Pons (tissue), 1 donor: ENCODE results near the gene QSOX2.

Source experiments
- DNase-seq: peaks from one replicate; pipeline ENCODE4 v3.0.0-alpha.2; 2016; ENCODE audit warnings: low spot score

Gene QSOX2

GRCh38 chr9:136245219-136246150 lies at the start of gene QSOX2:
TSS of gene QSOX2 (minus strand) at chr9:136245812. CDS start at chr9:136245803, 9 bp downstream.
- peak; percentile 68 for DNase-seq

GRCh38 chr9:136295055-136295454 lies 49.4 kb upstream of the QSOX2 start:
- DNase-seq = no peak

GRCh38 chr9:136294437-136294836 lies 48.8 kb upstream of the QSOX2 start:
- DNase-seq = no peak

- DNase-seq = no peak
Measured at GRCh38 chr9:136293476-136294077, 48.0 kb upstream of the QSOX2 start.

GRCh38 chr9:136292591-136293448 lies 47.2 kb upstream of the QSOX2 start:
- DNase-seq = no peak

DNA sequence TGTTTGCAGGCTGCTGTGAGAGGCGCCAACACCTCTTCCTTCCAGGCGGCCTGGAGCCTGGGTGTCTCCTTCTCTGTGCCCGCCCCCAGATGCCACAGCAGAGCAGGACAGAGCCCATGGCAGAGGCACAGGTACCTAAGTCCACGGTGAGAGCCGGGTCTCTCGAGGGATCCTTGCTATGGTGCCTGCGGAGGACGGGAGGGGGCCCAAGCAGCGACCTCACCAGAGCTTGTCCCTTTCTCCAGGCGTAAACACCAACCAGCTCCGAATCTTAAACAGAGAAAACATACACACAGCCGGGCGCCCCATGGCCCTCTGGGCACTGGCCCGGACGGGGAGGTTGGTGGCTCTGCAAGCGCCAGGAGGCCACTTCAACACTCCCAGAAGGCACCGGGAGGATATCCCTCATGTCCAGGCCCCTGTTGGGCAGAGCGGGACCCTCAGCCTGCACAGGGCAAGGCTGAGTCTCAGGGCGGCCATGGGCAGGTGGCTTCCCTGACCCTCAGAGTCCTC lies 46.5 kb upstream of the QSOX2 start:
- no peak for DNase-seq

DNA sequence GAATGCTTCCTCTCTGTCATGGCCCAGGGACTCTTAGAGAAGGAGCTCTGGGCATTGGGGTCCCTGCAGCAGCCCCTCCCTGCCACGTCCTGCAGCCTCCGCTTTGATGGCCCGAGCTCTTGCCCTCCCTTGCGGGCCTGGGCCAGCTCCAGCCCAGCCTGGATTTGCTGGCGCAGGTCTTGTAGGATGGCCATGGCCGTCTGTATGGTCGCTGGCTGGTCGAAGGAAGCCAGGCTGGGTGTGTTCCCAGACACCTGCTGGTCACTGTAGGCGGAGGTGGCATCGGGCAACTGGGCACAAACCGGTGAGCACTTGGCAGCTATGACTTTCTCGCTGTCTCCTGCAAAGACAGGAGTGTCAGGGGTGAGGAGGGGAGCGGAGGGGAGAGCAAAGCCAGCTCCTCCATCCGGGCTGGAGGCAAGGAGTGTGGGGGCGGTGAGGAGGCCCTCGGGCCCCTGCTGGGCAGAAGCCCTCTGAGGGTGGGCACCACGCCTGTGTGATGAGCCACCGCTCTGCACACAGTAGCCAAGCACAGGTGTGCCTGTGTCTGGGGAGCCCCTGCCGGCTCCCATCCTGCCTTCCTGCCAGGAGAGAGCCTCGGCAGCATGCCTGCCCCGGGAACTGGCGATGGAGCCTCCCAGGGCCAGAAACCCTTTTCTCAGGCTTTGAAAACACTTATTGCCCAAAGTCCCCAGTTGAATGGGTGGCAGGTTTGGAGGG lies 45.9 kb upstream of the QSOX2 start:
- no peak for DNase-seq

DNA sequence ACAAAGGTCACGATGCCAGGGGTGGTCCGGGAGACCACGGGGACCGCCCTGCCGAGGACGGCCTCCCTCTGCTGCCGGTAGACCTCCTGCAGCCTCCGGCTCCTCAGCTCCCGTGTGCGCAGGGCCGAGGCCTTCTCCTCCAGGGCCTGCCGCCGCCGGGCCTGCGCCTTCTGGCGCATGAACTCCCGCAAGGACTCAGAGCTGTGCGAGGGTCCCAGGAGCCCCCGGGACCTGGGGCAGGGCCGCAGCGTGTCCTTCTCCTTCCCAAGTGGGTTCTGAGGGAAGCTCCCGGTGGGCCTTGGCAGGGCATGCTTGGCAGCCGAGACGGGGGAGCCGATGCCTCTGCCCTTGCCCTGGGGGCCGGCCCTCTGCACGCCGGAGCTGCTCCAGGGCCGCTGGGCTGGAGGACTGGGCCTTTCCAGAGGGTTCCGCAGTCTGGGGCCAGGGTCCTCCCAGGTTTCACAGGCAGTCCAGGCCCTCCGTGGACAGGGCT lies 44.9 kb upstream of the QSOX2 start:
- DNase-seq = no peak

DNA sequence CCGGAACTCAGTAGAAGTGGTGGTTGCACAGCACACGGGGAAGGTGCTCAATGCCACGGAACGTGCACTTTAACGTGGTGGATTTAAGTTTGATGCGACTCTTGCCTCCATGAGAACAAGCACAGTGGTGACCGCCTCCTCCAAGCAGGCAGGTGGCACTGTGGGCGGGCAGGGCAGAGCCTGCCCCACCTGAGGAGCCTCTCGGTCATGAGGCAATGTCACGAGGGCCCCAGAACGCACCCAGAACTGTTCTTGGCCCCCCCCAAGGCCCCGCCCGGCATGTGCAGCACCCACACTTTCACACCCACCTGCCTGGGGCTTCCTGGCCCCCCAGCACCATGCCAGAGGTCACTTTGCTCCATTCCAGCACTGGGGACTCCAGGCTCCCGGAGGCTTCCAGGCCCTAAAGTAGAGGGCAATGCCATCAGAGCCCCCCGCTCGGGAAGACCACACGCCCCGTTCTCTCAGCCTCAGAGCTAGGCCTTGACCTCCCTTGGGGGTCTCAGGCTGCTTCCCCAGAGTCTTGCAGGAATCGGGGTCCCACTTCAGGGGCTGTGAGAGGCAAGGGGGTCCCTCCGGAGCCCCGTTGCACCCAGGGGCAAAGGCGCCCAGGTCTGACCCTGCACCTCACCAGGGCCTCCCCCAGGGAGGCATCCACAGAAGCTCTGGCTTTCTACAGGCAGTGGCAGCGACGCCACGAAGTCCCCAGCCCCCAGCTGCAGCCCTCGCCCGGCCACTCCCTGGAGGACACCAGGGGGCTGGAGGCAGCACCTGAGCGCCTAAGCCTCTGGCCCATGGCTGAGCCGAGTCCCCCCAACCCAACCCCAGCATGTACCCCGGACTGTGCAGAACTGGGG lies 44.3 kb upstream of the QSOX2 start:
- DNase-seq = no peak

GRCh38 chr9:136287960-136288753 lies 42.5 kb upstream of the QSOX2 start:
- no peak for DNase-seq

GRCh38 chr9:136286987-136287379 lies 41.4 kb upstream of the QSOX2 start:
- DNase-seq = no peak

- no peak for DNase-seq
Measured at GRCh38 chr9:136286359-136286986, 40.9 kb upstream of the QSOX2 start.

- no peak for DNase-seq
Measured at GRCh38 chr9:136285501-136286358, 40.1 kb upstream of the QSOX2 start.

DNA sequence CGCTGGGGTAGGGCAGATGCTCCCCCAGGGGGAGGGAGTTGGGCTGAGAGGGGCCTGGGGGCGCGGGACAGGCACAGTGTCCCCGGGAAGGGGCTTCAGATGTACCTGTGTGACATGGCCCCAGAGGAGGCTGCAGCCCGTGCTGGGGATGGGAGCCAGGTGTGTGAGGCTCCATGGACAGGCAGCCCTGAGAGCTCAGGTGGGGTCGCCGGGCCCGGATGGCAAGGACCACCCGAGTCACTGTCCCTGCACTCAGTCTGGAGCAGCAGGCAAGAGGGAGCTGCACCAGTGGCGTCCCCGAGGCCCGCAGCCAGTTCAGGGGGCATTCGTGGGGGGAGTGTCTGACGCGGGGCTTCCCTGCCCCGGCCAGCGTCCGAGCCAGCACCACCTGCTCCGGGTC lies 39.3 kb upstream of the QSOX2 start:
- DNase-seq = no peak

DNA sequence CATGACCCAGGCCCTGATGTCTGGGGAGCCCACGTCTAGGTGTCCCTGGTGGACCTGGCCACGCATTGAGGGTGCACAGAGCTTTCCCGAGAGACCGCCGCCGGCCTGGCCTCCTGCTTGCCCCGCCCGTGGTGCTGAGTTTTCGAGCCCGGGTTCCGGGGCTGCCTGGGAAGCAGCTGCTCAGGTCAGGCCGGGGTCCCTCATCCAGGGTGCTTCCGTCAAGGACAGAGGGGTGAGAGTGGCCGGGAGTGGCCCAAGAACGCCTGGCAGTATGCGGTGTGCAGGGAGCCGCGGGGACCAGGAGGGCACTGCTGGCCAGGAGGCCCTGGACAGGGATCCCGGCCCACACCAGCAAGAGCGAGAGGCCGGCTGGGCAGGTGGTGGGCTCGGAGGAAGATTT lies 38.7 kb upstream of the QSOX2 start:
- DNase-seq = no peak

GRCh38 chr9:136283291-136284235 lies 38.0 kb upstream of the QSOX2 start:
- DNase-seq = peak; percentile 58

- DNase-seq = no peak
Measured at GRCh38 chr9:136282272-136282861, 36.8 kb upstream of the QSOX2 start.
